HEK293 (cell line): Measurements from ENCODE around the gene TRAP1.

Source experiments
- CTCF ChIA-PET: fragments of 350-600 bp; formaldehyde crosslinking; extraction: SDS; loops from one replicate; lab custom pipeline; 2021; ENCODE audit warnings: antibody characterized with exemption; lab: Yijun Ruan, JAX
- POLR2A ChIA-PET: fragments of 300-600 bp; formaldehyde crosslinking; extraction: SDS; loops from one replicate; lab custom pipeline; 2020; ENCODE audit warnings: antibody characterized with exemption, inconsistent platforms; lab: Yijun Ruan, JAX
- H3K27ac ChIP-seq: fragments of 200-500 bp; sonication (Bioruptor generic); 2 replicates; pipeline ENCODE4 v1.5.1; 2014; ENCODE audit warnings: low read depth, low read length, control low read depth, inconsistent platforms; ENCODE audit errors: extremely low read depth
- H3K36me3 ChIP-seq, 2 experiments: fragments of 200-500 bp in 1 of 2; sonication (Bioruptor generic) in 1 of 2; 1 replicate in 1 of 2; 2 replicates in 1 of 2; pipeline ENCODE4 v1.5.1; 2014 to 2017; ENCODE audit warnings: inconsistent platforms in 2 of 2, low read length in 2 of 2; ENCODE audit not compliant: control insufficient read depth in 2 of 2, insufficient read depth in 1 of 2
- H3K4me1 ChIP-seq: fragments of 200-500 bp; sonication (Bioruptor generic); 2 replicates; pipeline ENCODE4 v1.5.1; 2014; ENCODE audit warnings: mild to moderate bottlenecking, low read length, inconsistent platforms; ENCODE audit not compliant: control insufficient read depth, insufficient read depth
- H3K4me3 ChIP-seq: 2 replicates; pipeline ENCODE4 v1.5.1; 2011; ENCODE audit warnings: low read depth, mild to moderate bottlenecking, control low read depth, low read length, moderate library complexity
- H3K9me3 ChIP-seq: fragments of 200-500 bp; sonication (Bioruptor generic); 2 replicates; pipeline ENCODE4 v1.5.1; 2014; ENCODE audit warnings: low read depth, low read length, inconsistent platforms; ENCODE audit not compliant: control insufficient read depth, insufficient read depth
- AEBP2 ChIP-seq: fragments of 450-650 bp; formaldehyde crosslinking; IDR thresholded peaks from 2 replicates; pipeline ENCODE4 v1.5.1; 2016; ENCODE audit warnings: missing biosample characterization, missing genetic modification characterization, borderline replicate concordance
- BCL11A ChIP-seq: fragments of 450-650 bp; formaldehyde crosslinking; IDR thresholded peaks from 2 replicates; pipeline ENCODE4 v1.5.1; 2016; ENCODE audit warnings: low read depth, missing biosample characterization, missing genetic modification characterization
- KLF10 ChIP-seq: fragments of 450-650 bp; IDR thresholded peaks from 2 replicates; pipeline ENCODE4 v1.5.1; 2018; ENCODE audit warnings: missing biosample characterization, mild to moderate bottlenecking, missing genetic modification characterization
- MZF1 ChIP-seq: fragments of 450-650 bp; formaldehyde crosslinking; IDR thresholded peaks from 2 replicates; pipeline ENCODE4 v1.5.1; 2017; ENCODE audit warnings: missing biosample characterization, missing genetic modification characterization, borderline replicate concordance
- OSR2 ChIP-seq: fragments of 450-650 bp; formaldehyde crosslinking; IDR thresholded peaks from 2 replicates; pipeline ENCODE4 v1.5.1; 2016; ENCODE audit warnings: missing biosample characterization, missing genetic modification characterization
- RBAK ChIP-seq: fragments of 450-650 bp; formaldehyde crosslinking; IDR thresholded peaks from 2 replicates; pipeline ENCODE4 v1.5.1; 2016; ENCODE audit warnings: missing biosample characterization, missing genetic modification characterization
- TRIM28 ChIP-seq: IDR thresholded peaks from 2 replicates; pipeline ENCODE4 v1.6.1; 2011; ENCODE audit warnings: low read length, control low read depth, borderline replicate concordance
- WT1 ChIP-seq: fragments of 450-650 bp; formaldehyde crosslinking; IDR thresholded peaks from 2 replicates; pipeline ENCODE4 v1.5.1; 2016; ENCODE audit warnings: missing biosample characterization, missing genetic modification characterization
- YY1 ChIP-seq: fragments of 450-650 bp; formaldehyde crosslinking; IDR thresholded peaks from 2 replicates; pipeline ENCODE4 v1.5.1; 2018; ENCODE audit warnings: missing biosample characterization, missing genetic modification characterization
- ZBTB44 ChIP-seq: fragments of 450-650 bp; IDR thresholded peaks from 2 replicates; pipeline ENCODE4 v1.5.1; 2018; ENCODE audit warnings: missing biosample characterization, mild to moderate bottlenecking, missing genetic modification characterization
- ZNF133 ChIP-seq: fragments of 450-650 bp; formaldehyde crosslinking; IDR thresholded peaks from 2 replicates; pipeline ENCODE4 v1.5.1; 2016; ENCODE audit warnings: missing biosample characterization, missing genetic modification characterization
- ZNF138 ChIP-seq: fragments of 450-650 bp; formaldehyde crosslinking; IDR thresholded peaks from 2 replicates; pipeline ENCODE4 v1.5.1; 2016; ENCODE audit warnings: missing biosample characterization, missing genetic modification characterization, borderline replicate concordance
- ZNF155 ChIP-seq: fragments of 450-650 bp; formaldehyde crosslinking; IDR thresholded peaks from 2 replicates; pipeline ENCODE4 v1.5.1; 2016; ENCODE audit warnings: missing biosample characterization, missing genetic modification characterization
- ZNF2 ChIP-seq: fragments of 450-650 bp; formaldehyde crosslinking; IDR thresholded peaks from 2 replicates; pipeline ENCODE4 v1.5.1; 2016; ENCODE audit warnings: missing biosample characterization, missing genetic modification characterization
- ZNF223 ChIP-seq: fragments of 450-650 bp; formaldehyde crosslinking; IDR thresholded peaks from 2 replicates; pipeline ENCODE4 v1.5.1; 2016; ENCODE audit warnings: missing biosample characterization, missing genetic modification characterization
- ZNF433 ChIP-seq: fragments of 450-650 bp; formaldehyde crosslinking; IDR thresholded peaks from 2 replicates; pipeline ENCODE4 v1.5.1; 2016; ENCODE audit warnings: missing biosample characterization, missing genetic modification characterization, low read depth
- ZNF529 ChIP-seq: fragments of 450-650 bp; formaldehyde crosslinking; IDR thresholded peaks from 2 replicates; pipeline ENCODE4 v1.5.1; 2017; ENCODE audit warnings: missing genetic modification characterization, missing biosample characterization; ENCODE audit not compliant: insufficient replicate concordance
- ZNF626 ChIP-seq: fragments of 450-650 bp; sonication (Bioruptor Pico); formaldehyde crosslinking; IDR thresholded peaks from 2 replicates; pipeline ENCODE4 v1.5.1; 2018; ENCODE audit warnings: missing biosample characterization, missing genetic modification characterization, inconsistent platforms
- ZNF792 ChIP-seq: fragments of 450-650 bp; formaldehyde crosslinking; IDR thresholded peaks from 2 replicates; pipeline ENCODE4 v1.5.1; 2016; ENCODE audit warnings: missing biosample characterization, missing genetic modification characterization
- ZXDB ChIP-seq: fragments of 450-650 bp; formaldehyde crosslinking; IDR thresholded peaks from 2 replicates; pipeline ENCODE4 v1.5.1; 2016; ENCODE audit warnings: missing biosample characterization, missing genetic modification characterization
- TF ChIP-seq, protein P1 (sequence below): fragments of 450-650 bp; formaldehyde crosslinking; IDR thresholded peaks from 2 replicates; pipeline ENCODE4 v1.5.0; 2017; ENCODE audit warnings: missing biosample characterization, missing genetic modification characterization, borderline replicate concordance

TRAP1 gene

DNA sequence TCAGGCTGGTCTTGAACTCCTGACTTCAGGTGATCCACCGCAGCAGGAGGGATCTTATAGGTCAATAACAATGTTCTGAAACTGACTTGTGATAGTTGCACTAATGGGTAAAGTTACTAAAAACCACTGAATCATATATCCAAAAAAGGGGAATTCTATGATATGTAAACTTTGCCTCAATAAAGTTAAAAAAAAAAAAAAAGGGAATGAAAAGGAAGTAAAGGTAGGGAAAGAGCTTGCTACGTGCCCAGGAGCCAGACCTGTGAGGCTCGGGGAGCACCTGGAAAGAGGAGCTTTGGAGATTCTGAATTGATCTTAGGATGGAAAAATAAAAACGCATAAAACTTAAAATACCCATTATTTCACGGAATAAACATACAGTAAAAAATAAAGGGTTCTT lies 20.8 kb upstream of the TRAP1 start:
- TF ChIP-seq RBAK (tag by site-specific recombination): no peak
- CTCF ChIA-PET: interaction anchor here (0.6 to 0.7 kb wide), 2 partner anchors 28 to 47 kb away, joined by 3 to 4 read pairs; no protein-coding TSS in a partner anchor
- Histone ChIP-seq H3K4me1 (no peaks in the 10 kb centered on the region), H3K4me3 (no peak overlapping the region), H3K36me3 (peaks cover 14 to 93% of the 10 kb centered on the region in 2 experiments), H3K9me3 (no peaks in the 10 kb centered on the region), H3K27ac (no peak overlapping the region)
- POLR2A ChIA-PET: no interaction called here

DNA sequence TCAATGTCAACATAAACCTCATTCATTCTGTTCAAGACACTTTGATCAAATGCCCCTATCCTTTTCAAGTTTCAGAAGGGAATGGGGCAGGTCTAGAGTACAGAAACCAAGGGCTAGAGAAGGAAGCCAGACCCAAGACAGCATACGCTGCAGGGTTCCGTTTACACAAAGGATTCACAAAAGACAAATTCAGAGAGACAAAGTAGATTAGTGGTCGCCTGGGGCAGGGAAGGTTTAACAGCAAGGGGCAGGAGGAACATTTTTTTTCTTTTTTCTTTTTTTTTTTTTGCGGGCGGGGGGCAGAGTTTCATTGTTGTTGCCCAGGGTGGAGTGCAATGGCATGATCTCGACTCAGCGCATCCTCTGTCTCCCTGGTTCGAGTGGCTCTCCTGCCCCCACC lies 19.9 kb upstream of the TRAP1 start:
- no peaks in the 10 kb centered on the region for H3K4me1 ChIP-seq
- H3K27ac ChIP-seq: no peak overlapping the region
- no peak for TF ChIP-seq ZNF2 (tag by site-specific recombination)
- TF ChIP-seq, all 188 proteins: peak for 0
- ChIA-PET CTCF (no interaction called here), POLR2A (no interaction called here)
- Histone ChIP-seq H3K9me3 (no peaks in the 10 kb centered on the region), H3K4me3 (no peak overlapping the region), H3K36me3 (peaks cover 11 to 91% of the 10 kb centered on the region in 2 experiments; a peak in 2 of 3 replicates)

GRCh38 chr16:3736116-3736515 lies 18.8 kb upstream of the TRAP1 start:
- no peak overlapping the region for H3K4me3 ChIP-seq
- POLR2A ChIA-PET: no interaction called here
- no peaks in the 10 kb centered on the region for H3K4me1 ChIP-seq
- TF ChIP-seq OSR2 (tag by site-specific recombination): no peak
- no peak for TF ChIP-seq ZBTB44 (tag by site-specific recombination)
- TF ChIP-seq TRIM28: no peak
- TF ChIP-seq ZNF529 (tag by site-specific recombination): no peak
- TF ChIP-seq ZNF626: no peak
- TF ChIP-seq AEBP2 (tag by site-specific recombination): no peak
- no peak for TF ChIP-seq KLF10 (tag by site-specific recombination)
- no peak for TF ChIP-seq YY1 (tag by site-specific recombination)
- no peak for TF ChIP-seq WT1
- TF ChIP-seq, protein P1, sequence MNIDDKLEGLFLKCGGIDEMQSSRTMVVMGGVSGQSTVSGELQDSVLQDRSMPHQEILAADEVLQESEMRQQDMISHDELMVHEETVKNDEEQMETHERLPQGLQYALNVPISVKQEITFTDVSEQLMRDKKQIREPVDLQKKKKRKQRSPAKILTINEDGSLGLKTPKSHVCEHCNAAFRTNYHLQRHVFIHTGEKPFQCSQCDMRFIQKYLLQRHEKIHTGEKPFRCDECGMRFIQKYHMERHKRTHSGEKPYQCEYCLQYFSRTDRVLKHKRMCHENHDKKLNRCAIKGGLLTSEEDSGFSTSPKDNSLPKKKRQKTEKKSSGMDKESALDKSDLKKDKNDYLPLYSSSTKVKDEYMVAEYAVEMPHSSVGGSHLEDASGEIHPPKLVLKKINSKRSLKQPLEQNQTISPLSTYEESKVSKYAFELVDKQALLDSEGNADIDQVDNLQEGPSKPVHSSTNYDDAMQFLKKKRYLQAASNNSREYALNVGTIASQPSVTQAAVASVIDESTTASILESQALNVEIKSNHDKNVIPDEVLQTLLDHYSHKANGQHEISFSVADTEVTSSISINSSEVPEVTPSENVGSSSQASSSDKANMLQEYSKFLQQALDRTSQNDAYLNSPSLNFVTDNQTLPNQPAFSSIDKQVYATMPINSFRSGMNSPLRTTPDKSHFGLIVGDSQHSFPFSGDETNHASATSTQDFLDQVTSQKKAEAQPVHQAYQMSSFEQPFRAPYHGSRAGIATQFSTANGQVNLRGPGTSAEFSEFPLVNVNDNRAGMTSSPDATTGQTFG (tag by site-specific recombination): no peak
- no peak for TF ChIP-seq ZNF792
- TF ChIP-seq ZXDB: no peak
- TF ChIP-seq ZNF223 (tag by site-specific recombination): no peak
- no peak for TF ChIP-seq ZNF155 (tag by site-specific recombination)
- no peak for TF ChIP-seq ZNF433
- TF ChIP-seq MZF1 (tag by site-specific recombination): no peak
- TF ChIP-seq ZNF133: no peak
- no peak for TF ChIP-seq ZNF138
- TF ChIP-seq BCL11A (tag by site-specific recombination): no peak
- peaks cover 11 to 92% of the 10 kb centered on the region in 2 experiments; a peak in 2 of 3 replicates for H3K36me3 ChIP-seq
- H3K9me3 ChIP-seq: no peaks in the 10 kb centered on the region
- H3K27ac ChIP-seq: no peak overlapping the region
- CTCF ChIA-PET: no interaction called here
